ENCODE measurements around the gene MXI1.

Gene MXI1

GRCh38 chr10:110207011-110207804, at the start of gene MXI1:
Gene MXI1, plus strand, starts transcription at chr10:110207605. Its CDS starts 204 bp downstream, at chr10:110207809.
- in situ Hi-C loops (cut with MboI; ENCODE audit: low sequenced_read_pairs), result no loop called here

DNA sequence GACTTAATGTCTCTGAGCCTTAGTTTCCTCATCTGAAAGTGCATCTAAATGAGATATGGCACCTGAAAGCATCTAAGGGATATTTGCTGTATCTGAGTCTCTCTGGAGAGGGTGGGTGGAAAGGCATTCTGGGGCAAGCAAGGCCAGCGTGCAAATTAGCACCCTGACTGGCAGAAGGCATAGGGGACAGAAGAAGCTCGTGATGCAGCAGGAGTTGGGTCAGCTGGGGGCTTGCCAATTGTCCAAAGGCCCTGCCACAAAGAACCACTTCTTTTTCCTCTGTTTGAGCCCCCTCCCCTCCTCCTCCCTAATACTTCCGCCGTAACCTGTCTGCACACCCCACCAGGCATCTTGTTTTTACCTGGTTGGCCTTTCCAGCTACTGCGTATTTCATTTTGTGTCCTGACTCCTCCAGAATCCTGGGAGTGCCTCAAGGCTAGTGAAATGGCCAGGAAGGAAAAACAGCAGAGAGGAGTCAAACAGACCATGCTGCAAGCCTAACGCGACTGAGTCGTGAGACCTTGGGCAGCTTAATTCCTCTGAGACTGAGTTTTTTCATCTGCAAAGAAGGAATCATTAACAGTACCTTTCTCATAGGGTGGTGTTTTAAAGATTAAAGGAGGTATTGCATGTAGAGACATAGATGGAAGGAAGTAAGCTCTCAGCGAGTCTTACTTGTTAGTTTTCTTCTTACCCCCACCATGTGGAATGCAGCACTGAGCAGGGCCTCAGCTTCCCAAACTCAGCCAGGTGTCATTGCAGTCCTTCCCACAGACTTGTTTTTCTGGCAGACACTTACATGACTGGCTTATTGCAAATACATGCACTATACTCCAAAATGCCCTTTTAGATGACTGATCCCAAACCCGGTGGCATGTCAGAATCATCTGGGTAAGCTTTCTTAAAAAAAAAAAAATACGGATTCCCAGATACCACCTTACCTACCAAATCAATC, 49.1 kb upstream of the MXI1 start:
- in situ Hi-C loops (cut with MboI; ENCODE audit: low sequenced_read_pairs), result no loop called here

GRCh38 chr10:110160081-110160480, 47.3 kb upstream of the MXI1 start:
- in situ Hi-C loops (cut with MboI; ENCODE audit: low sequenced_read_pairs), result no loop called here

GRCh38 chr10:110160522-110160921, 46.9 kb upstream of the MXI1 start:
- in situ Hi-C loops (cut with MboI; ENCODE audit: low sequenced_read_pairs), result no loop called here

DNA sequence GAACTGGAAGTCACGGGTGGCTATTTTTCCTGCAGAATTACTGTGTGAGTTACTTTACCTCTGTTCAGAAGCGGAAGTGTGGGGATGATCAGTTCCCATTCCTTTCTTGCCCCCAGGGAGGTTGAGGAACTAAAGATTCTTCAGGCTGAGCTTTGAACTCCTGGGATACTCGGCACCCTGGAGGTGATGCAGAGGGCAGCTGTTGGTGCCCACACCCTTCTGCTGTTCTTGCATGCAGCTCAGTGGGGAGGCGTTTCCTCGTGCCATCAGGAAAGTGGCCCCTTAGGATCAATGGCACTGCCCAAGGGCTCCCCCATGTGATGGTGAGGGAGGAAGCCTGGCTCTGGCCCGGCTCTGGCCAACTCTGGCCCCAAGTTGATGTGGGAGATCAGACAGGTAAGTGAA, 44.7 kb upstream of the MXI1 start:
- in situ Hi-C loops (cut with MboI; ENCODE audit: low sequenced_read_pairs), result no loop called here

- in situ Hi-C loops (cut with MboI; ENCODE audit: low sequenced_read_pairs), result no loop called here
These were observed 44.1 kb upstream of the MXI1 start for GRCh38 chr10:110163192-110163773.

GRCh38 chr10:110163841-110164240, 43.6 kb upstream of the MXI1 start:
- in situ Hi-C loops (cut with MboI; ENCODE audit: low sequenced_read_pairs), result no loop called here

DNA sequence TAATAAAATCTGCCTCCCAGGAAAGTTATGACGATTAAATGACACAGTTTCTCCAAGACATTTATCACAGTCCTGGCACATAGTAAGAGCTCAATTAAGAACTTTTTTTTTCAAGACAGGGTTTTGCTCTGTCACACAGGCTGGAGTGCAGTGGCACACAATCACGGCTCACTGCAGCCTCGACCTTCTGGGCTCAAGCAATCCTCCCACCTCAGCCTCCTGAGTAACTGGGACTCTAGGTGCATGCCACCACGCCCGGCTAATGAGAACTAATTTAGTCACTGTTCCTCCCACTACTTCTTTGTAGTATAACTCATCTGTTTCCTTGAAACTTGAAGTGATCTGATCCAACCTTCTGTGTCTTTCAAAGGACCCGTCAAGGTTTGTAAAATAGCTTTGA, 42.2 kb upstream of the MXI1 start:
- in situ Hi-C loops (cut with MboI; ENCODE audit: low sequenced_read_pairs), result no loop called here

DNA sequence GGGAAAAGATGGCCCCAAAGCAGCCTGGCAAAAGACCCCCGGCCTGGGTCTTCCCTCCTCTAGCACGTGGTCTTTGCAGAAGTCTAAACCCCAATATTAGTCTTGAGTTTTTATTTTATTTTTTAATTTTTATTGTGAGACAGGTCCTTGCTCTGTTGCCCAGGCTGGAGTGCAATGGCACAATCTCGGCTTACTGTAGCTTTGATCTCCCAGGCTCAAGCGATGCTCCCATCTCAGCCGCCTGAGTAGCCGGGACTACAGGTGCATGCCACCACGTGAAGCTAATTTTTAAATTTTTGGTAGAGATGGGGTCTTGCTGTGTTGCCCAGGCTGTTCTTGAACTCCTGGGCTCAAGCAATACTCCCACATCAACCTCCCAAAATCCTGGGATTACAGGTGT, 40.3 kb upstream of the MXI1 start:
- in situ Hi-C loops (cut with MboI; ENCODE audit: low sequenced_read_pairs), result no loop called here

DNA sequence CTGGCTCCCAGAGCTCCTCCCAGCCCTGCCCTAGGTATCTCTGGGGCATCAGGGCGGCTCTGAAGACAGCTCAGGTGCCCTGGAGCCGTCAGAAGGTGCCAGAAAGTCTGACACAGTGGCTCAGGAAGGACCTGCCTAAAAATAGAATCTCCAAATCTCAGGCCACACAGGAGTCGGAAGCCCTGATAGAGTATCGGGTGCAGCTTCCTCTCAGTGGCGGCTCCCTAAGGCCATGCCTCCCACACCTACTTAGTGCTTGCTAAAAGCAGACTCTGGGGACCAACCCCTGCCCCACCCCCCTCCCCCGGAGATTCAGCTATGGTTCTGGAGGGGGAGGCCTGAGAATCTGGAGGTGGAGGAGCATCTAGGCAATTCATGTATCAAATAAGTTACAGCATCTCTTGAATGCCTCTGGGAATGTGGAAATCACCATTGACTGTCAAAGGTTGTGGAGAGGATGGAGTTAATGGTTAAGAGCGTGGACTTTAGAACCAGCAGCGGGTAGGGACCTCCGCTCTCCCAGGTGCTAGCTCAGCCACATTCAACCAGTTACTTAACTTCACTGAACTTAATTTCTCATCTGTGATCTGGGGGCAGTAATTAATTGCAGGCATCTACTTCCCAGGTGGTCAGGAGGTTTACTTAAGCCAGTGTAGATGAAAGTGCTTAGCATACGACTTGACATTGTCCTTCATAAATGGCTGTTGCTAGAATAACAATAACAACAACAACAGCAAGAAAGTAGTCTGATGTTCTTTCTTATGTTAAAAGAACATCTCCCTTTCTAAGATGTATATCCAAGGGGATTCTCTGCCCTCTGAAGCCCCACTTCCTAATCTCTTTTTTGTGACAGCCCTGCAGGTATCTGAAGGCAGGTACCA, 38.6 kb upstream of the MXI1 start:
- in situ Hi-C loops (cut with MboI; ENCODE audit: low sequenced_read_pairs), result no loop called here

GRCh38 chr10:110169586-110169985, 37.8 kb upstream of the MXI1 start:
- in situ Hi-C loops (cut with MboI; ENCODE audit: low sequenced_read_pairs), result no loop called here

DNA sequence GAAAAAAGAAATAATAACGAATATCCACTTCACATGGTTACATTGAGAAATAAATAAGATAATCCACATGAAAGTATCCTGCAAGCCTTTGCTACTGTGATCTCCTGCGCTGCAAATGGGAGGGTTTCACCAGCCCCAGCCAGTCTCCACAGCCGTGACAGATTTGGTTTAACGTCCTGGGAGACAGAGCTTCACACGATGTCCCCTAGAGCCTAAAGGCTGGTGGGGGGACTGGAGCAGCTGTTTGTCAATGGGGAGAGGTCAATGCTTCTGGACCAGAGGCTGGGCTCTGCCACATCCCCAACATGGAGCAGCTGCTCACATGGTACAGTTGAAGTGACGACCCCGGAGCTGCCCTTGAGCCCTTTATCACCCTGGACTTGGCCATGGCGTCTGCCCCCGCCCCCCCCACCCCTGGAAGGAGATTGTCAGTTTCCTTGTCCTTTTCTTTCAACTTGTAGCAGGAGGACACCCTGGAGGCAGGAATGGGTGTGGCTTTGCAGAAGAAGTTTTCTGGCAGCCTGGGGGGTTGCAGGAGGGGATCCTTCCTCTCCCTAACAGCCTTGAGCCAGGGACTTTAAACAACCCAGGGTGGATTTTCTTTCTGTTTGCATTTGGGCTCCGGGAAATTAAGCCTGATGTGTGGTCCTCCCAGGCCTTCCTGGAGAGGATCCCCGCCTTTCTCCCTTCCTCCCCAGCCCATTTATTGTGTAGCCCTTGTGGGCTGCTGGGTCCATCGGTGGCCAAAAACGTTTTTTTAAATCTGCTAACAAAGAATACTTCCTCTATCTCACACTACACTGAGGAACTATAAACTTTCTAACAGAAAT, 37.0 kb upstream of the MXI1 start:
- in situ Hi-C loops (cut with MboI; ENCODE audit: low sequenced_read_pairs), result no loop called here

GRCh38 chr10:110171032-110171431, 36.4 kb upstream of the MXI1 start:
- in situ Hi-C loops (cut with MboI; ENCODE audit: low sequenced_read_pairs), result no loop called here

GRCh38 chr10:110172155-110172554, 35.2 kb upstream of the MXI1 start:
- in situ Hi-C loops (cut with MboI; ENCODE audit: low sequenced_read_pairs), result no loop called here

DNA sequence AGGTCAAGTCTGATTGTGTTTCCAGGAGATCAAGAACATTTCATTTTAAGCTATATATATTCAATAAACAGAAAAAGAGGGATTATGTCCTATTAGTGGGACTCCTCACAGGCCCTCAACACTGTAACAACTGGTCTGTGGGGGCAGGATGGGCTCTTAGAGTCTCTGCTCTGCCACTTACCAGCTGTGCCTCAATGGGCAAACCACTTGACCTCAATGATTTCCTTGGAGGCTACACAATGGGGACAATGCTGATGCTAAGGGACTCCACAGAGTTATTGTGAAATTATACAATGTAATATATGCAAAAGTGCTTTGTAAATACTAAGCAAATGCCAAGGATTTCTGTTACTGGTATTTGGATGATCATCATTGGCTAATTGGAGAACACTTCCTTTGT, 33.2 kb upstream of the MXI1 start:
- in situ Hi-C loops (cut with MboI; ENCODE audit: low sequenced_read_pairs), result no loop called here

DNA sequence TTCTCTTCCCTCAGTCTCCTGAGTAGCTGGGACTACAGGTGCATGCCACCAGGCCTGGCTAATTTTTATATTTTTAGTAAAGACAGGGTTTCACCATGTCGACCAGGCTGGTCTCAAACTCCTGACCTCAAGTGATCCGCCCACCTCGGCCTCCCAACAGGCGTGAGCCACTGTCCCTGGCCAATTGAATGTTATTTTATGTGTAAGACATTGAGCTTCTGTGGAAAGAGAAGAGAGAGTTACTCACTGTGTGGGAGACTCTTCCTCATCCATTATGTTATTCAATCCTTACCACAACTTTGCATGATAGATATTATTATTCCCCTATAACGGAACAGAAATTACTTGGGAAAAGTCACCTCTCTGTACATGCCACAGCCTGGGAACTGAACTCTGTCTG, 32.6 kb upstream of the MXI1 start:
- in situ Hi-C loops (cut with MboI; ENCODE audit: low sequenced_read_pairs), result no loop called here

GRCh38 chr10:110175406-110175805, 32.0 kb upstream of the MXI1 start:
- in situ Hi-C loops (cut with MboI; ENCODE audit: low sequenced_read_pairs), result no loop called here

GRCh38 chr10:110176141-110177030, 31.0 kb upstream of the MXI1 start:
- in situ Hi-C loops (cut with MboI; ENCODE audit: low sequenced_read_pairs), result no loop called here

DNA sequence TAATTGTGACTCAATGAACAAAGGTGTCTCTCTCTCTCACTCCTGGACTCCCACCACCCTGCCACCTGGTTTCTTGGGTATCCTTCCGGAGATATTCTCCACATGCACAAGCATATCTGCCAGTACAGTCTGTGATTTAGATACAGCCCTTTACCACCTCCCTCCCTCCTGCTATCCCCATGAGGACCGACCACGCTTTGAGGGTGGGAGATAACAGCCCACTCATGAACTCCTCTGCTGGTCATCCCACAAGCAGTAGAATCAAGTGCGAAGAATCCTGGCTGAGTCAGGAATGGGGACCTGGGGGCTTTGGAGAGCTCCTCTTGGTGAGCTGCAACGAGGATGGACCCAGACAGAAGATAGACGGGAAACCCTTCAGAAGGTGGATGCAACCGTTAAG, 28.2 kb upstream of the MXI1 start:
- in situ Hi-C loops (cut with MboI; ENCODE audit: low sequenced_read_pairs), result no loop called here
